NCI-H2227 (cell line): ENCODE results near the gene RFX6.
A peak's percentile ranks its signal among the peaks of the same experiment; 100 is the strongest.

Source experiments
- DNase-seq: peaks from one replicate; lab custom pipeline; 2025; ENCODE audit not compliant: unreplicated experiment; lab: John Stamatoyannopoulos, UW

RFX6 gene

GRCh38 chr6:116895935-116896334 is 18.9 kb downstream of the RFX6 start:
- DNase-seq = no peak

GRCh38 chr6:116902634-116903033 is 25.6 kb downstream of the RFX6 start:
- no peak for DNase-seq

DNA sequence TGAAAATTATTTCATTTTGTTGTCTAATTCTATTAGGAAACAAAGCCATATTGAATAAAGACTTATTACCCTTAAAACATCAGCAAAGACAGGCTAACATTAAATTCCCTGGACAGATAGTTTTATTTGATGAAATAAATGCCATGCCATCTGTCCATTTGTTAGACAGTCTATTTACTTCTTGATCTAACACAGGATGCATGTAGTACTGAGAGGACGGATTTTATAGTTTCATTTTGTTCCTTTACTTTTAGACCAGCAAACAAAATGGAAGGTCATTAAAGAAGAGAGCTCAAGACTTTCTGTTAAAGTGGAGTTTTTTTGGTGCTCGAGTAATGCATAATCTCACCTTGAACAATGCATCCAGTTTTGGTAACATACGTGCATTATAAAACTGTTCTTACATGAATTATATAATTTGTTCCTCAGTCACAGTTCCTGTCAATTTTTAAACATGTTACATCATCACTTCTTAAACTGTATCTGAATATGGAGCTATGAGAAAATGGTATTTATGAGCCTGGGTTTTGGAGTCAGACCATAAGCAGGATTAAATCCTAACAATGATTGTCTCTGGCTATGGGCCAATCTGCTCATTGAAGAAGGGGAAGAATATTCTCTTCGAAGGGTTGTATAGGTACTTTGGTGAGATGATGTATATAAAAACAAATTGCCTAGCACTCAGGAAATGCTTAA is 46.0 kb downstream of the RFX6 start:
- no peak for DNase-seq

DNA sequence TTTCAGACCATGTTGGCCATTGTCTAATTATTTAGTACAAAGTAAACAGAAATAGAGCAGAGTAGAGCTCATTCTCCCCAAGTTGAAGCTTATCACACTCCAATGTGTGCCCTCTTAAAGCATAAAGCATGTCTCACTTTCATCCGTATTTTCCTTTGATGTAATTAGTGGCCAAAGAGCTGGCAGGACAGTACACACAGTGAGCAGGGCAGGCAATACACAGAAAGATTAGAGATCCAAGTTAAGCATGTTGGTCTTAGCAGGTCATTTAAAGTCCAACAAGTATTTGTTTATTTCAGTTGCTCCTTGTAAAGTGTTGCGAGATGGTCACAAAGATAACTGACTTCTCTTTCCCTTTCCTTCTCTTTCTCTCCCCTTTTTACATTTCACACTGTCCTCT is 47.2 kb downstream of the RFX6 start:
- no peak for DNase-seq

GRCh38 chr6:116925088-116925794 is 48.2 kb downstream of the RFX6 start:
- DNase-seq = no peak

- no peak for DNase-seq
Observed at GRCh38 chr6:116928677-116929076, 51.6 kb downstream of the RFX6 start.

GRCh38 chr6:116929825-116930224 is 52.8 kb downstream of the RFX6 start:
- no peak for DNase-seq

DNA sequence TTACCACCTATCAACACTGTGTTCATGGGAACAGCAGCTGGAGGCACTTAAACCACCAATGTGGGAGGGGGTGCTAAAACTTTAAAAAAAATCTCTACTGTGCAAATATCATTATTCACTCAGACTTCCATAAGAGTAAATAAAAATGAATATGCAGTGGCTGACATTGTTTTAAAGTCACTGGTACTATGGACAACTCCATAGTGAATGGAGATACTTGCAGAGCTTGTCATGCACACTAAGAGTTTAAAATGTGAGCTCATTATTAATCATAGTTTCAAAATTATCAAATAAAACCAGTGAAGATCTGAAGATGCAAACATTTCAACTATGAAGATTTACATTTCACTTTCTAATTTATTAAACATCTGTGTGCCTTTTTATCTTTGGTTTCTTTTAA is 54.4 kb downstream of the RFX6 start:
- no peak for DNase-seq

DNA sequence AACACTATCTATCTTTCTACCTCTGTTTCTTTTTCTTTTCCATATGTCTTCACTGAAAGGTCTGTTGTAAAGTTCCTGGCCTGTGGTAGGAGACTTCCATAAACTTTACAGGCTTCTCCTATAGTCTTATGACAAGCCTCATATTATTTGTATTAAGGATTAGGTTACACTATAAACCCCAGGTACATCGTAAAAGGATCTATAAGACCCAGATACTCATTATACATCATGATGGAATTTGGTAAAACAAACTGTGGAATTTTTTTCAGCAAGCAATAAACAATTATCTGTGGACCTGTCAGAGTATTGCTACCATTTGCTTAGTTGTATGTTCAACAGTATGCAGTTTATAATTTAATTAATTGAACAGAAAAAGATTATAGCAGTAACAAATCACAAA is 55.5 kb downstream of the RFX6 start:
- no peak for DNase-seq

GRCh38 chr6:116933485-116933884 is 56.4 kb downstream of the RFX6 start:
- DNase-seq = no peak

DNA sequence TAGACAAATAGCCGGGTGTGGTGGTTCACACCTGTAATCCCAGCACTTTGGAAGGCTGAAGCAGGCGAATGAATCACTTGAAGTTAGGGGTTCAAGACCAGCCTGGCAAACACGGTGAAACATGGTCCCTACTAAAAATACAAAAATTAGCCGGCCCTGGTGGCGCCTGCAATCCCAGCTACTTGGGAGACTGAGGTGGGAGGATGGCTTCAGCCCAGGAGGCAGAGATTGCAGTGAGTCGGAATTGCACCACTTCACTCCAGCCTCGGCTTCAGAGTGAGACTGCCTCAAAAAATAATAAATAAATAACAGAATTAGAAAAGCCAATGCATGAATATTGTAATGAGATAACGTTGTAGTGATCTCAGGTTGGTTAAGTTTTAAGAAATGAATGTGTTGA is 61.3 kb downstream of the RFX6 start:
- DNase-seq = no peak

DNA sequence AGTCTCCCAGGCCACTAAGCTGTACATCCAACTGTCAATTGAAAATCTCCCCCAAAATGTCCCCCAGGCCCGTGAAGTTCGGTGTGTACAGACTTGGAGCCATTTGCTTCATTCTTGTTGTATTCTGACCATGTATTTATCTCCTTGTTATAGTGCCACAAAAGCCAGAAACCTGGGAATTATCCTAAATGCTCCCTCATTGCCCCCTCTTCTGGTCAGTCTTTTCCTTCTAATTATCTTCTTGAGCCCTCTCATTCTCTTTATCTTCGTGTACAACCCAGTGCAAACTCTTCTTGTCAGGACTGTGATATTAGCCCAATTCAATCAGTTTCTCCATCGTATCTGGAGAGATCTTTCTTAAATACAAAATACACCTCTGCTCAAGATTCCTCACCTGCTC is 64.7 kb downstream of the RFX6 start:
- DNase-seq = no peak

- DNase-seq = no peak
Observed at GRCh38 chr6:116945809-116946208, 68.8 kb downstream of the RFX6 start.

DNA sequence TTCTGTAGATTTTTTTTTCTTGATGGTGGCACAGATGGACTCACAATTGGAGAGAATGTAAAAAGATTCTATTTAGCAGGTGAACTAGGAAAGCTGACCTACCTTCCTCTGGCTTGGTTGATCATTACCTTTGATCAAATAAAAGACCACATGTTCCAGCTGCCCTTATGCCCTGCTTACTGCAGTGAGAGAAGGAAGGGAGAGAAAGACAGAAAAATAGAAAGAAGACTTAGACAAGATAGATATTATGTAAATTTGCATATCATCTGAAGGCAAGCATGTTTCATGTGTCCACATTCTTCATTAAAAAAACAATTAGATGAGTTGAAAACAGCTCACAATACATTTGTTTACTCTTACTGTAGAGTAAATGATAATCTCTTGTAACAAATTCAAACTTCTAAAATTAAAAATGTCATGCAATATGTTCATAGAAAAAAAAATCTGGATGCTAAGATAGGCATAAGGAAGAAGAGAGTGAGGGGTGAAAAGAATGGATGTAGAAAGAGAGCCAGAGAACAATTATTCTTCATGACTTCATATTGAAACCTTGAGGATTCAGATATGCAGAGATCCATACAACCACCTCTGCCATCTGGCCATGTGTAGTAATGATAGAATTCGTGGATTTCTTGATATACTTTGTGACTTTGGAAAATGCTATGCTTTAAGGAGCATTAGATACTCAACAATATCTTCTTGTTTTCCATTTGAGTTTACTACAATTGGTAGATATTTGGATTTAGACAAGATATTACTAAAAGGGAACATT is 71.7 kb downstream of the RFX6 start:
- DNase-seq = no peak

DNA sequence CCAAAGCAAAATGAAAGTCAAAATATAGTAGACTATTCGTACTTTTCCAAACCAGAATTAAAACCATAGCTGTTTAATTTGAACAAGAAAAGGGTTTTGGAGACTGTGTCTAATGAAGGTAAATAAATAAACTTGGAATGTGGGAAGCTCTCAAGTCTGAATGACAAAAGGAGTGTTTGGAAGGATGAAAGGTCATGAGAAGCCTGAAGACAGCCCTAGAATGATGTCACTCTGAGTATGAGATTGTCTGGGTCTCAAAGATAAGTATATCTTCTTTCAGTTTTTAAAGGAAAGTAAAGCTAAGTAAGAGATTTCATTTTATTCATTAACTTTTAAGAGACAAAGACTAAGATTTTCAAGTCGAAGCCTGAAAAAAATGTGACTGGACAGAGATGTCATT is 72.9 kb downstream of the RFX6 start:
- DNase-seq = no peak

- no peak for DNase-seq
Observed at GRCh38 chr6:116954335-116954734, 77.3 kb downstream of the RFX6 start.

DNA sequence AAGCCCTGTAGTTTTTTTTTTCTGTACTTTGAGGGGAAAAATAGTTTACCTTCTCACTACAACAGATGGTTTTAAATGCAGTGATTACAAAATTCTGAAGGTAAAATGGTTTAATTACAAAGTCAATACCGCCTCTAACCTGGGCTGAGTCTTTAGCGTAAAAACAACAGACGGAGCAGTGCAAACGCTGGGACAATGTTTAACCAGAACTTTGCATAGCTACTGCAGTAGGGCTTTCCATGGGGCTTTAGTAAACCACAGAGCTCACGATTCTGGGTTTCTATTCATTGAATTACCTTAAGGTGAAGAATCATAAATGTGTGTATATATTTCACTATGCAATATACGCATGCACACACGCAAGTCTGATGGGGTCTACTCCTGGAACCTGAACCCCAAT is 77.9 kb downstream of the RFX6 start:
- no peak for DNase-seq

- DNase-seq = no peak
Observed at GRCh38 chr6:116955773-116956172, 78.7 kb downstream of the RFX6 start.

GRCh38 chr6:116963972-116964371 is 86.9 kb downstream of the RFX6 start:
- DNase-seq = no peak

- no peak for DNase-seq
Observed at GRCh38 chr6:116966675-116967576, 89.9 kb downstream of the RFX6 start.

GRCh38 chr6:116969211-116969863 is 92.3 kb downstream of the RFX6 start:
- DNase-seq = peak; percentile 8
